GM18868 (cell line): ENCODE data around the gene LTBP1.
A peak's percentile ranks its signal among the peaks of the same experiment; 100 is the strongest.

ENCODE experiments used
- ATAC-seq: cut with Tn5 transposase; IDR thresholded peaks from one replicate; pipeline ENCODE4 v1.9.1; 2021; ENCODE audit warnings: mild to moderate bottlenecking, moderate library complexity; ENCODE audit not compliant: unreplicated experiment

LTBP1 gene

DNA sequence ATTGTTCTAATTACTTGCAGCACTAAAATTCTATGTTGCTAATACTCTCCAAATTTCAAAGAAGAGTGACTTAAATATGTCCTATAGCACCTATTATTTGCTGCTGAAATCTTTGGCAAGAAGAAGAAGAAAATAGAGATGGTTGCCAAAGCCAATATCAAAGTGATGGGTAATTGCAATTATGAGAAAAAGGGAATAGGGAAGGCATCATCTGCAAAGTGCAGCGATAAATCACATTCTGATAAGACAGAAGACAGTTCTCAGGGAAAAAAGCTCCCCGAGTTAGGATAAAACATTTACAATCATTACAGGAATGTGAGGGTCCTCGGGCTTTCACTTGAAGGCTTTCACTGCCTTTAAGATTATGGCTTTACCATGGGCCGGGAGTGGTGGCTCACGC is 457.6 kb downstream of the LTBP1 start:
- no peak for ATAC-seq

DNA sequence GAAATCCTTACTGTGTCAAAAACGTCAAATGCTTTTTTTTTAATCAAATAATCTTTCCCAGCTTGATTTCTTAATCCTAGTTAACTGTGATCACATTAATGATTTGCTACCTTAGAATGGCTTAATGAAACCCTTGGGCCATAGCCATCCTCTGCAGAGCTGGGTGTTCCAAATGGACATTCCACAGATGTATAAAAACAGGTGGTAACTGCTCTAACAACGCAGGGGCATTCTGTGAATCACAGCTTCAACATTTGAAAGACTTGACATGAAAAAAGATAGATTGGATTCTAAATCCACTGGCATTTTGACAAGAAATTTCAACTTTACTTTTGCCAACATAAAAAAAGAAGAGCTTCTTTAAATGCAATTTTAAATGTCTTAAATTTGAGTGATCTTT is 459.9 kb downstream of the LTBP1 start:
- ATAC-seq: no peak

DNA sequence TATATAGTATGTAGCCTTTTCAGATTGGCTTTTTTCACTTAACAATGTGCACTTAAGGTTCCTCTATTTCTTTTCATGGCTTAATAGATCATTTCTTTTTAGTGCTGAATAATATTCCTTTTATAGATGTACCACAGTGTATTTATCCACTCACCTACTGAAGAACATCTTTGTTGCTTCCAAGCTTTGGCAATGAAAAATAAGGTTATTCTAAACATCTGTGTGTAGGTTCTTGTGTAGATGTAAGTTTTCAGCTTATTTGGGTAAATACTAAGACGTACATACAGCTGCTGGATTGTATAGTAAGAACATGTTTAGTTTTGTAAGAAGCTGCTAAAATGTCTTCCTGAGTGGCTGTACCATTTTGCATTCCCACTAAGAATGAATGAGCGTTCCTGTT is 461.4 kb downstream of the LTBP1 start:
- ATAC-seq: no peak

DNA sequence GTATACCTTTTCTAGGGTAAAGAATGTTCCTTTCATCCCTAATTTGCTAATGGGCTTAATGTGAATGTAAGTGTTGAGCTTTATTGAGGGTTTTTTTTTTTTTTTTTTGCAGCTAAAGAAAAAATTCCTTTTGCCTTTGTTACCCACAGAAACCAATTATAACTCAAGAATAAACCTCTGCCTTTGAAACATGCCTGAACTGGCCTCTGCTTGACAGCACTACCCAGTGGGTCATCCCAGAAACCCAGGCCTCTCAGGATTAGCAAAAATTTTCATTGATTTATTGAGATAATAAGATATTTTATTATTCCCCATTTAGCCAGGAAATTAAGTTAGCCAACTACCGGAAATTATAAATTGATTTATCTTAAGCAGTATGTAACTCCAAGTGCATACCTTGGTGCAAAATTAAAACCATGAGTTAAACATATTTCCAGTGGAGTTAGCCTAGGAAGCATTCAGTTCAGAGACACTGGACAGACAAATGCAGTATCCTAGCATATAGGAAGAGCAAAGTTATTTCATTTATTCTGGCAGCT is 462.7 kb downstream of the LTBP1 start:
- ATAC-seq: no peak

DNA sequence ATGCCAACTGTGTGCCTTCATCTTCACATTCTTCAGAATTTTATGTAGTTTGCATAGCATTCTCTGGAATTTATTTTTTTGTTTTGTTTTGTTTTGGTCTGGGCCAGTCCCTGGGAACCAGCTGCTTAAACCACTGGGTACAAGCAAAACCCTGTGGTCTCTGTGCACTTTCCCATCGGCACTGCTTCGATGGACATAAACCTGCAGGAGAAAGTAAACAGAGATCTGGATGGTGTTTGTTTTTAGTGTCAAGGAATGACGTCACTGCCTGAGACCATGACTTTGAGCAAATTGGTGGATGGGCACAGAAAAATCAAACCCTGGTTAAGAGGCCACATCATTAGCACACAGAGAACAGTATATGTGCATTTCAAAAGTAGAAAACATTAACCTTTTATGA is 465.0 kb downstream of the LTBP1 start:
- ATAC-seq: no peak

DNA sequence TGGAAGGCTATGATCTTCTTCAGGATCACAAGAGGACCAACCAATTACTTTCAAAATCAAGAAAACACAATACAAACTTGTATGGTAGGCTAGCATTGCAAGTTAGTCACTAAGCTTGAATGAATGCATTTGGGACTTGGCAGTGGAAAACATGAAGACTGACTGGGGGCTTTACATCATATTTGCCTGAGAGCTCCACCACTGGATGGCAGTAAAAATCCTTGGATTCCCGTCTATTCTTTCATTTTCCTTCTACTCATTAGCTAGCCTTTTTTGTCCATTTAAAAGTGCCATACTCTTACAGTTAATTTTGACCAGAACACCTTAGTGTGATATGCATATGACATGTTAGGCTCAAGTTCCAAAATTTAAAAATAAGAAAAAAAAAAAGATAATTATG is 466.2 kb downstream of the LTBP1 start:
- no peak for ATAC-seq

DNA sequence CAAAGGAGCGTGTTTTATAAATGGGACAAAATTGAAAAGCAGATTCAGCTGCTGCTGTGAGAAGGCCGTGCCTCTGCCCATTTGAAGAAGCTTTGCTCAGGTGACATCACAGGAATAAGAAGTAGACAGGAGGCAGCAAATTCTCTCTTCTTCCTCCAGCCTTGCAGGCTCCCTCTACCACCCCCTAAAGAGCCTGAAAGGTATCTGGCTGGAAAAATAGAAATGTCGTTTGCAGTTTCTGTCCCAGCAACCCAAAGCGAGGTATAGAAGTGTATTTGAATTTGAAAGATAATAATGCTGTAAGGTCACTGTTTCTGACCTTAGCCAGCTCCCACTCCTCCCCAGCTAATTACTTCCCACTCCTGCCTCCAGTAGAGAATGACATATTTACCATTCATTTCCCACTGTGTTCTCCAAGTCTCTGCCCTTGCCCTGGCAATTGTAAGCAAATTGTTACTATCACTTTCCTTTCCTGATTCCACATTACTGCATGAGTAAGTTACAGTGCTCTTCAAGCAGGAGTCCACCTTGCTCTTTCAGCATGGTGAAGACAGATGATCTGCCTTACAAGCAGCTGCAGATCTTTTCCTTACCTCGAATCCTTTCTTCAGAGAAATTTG is 472.9 kb downstream of the LTBP1 start:
- no peak for ATAC-seq

DNA sequence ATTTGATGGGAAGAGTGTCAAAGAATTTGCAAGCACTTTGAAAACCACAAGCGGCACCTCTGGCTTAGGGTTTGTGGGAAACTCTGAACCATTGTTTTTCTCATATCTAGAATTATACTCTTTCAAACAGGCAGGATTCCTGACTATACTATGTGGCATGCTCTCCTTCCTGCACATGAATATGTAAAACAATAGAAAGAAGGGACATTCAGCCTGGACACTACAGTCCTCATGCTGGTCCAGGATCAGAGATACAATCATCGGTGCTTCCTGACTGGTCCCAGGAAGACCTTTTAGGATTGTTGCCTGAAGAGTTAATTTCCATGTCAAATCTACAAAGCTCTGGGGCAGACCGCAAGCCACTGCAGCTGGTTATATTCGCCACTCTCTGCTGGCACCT is 474.0 kb downstream of the LTBP1 start:
- no peak for ATAC-seq

DNA sequence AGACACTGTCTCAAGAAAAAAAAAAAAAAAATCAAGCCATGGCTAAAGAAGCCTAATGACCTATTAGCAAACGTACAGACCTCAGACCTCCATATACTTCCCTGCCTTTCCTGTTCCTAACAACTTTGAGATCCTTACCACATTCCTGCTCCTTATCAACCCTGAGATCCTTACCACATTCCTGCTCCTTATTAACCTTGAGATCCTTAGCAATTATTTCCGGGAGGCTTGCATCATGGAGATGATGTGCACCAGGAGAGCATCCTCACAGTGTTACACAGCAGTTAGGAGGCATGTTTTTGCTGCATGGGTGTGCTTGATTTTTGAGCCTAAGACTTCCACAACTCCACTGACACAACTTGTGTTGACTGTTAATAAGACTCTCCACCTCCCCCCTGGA is 475.1 kb downstream of the LTBP1 start:
- ATAC-seq: no peak

DNA sequence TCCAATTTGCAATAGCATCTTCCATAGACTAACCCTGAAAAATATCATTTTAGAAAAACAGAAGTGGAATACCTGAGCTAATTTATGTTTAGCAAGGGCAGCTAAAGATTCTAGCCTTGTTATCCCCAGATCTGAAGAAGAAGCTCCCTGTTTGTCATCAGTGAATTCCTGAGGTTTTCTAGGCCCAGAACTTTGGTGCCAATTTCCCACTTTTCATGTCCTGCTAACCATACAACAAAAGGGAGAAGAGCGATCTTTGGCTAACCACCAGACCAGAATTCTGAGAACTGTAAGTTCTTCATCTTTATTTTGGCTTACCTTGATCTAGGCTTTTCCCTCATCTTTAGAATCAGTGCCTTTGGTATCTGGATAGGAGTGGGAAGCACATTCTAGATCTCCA is 478.4 kb downstream of the LTBP1 start:
- no peak for ATAC-seq

DNA sequence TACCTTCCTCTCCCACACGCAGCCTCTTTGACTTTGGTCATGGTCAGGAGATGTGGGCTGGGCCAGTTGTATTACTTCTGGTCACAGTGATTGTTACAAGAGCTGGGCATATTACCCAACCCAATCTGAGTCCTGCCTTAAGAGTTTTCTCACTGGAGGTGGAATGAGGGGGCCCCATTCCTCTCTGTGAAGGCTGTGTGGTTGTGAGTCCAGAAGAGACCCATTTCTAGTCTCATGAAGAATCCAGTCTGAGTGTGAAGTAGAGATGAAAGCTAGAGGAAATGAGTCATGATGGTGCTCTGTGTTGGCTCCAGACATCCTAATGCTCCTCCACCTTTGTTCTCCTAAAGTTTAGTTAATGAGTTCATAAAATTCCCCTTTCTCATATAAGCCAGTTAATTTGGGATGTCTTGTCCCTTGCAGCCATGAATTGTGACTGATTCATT is 478.9 kb downstream of the LTBP1 start:
- no peak for ATAC-seq

DNA sequence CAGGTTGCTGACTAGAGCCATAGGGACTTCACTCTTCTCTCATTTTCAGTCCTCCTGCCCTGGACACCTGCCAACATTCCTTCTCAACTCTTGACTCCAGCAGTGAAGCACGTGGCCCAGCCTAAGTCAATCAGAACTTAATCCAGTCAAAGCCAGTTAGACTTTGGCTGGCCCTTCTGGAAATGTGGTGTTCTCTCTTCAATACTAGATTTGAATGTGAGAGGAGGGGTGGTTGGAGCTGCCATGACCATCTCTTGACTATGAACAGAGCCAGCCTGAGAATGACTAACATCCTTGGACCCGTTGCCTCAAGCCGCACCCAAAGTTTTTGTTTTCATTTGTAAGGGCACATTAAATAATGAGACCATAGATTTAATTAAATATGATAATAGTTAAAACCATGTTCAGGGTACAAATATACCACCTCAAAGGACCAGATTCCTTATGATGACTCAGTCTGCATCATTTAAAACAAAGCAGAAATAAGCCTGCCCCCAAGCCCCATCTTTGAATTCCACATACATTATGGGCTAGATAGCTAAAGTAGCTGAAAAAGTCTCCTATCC is 480.0 kb downstream of the LTBP1 start:
- no peak for ATAC-seq

DNA sequence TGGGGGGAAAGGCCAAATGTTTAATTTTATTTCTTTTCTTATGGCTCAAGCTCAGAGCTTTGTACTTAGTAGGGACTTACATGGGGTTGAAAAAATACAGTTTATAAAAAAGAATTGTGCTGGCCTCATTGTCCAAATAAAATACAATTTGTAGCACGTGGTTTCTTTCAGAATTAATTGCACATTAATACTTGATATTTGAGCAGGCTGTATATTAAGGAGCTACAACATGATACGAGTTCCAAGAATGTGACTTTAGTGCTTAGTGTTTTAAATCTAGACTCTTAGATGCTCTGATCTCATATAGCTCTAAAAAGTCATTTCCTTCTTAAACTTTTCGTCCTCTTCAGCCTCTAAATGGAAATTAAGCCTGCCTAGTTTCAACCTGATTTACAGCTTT is 483.3 kb downstream of the LTBP1 start:
- ATAC-seq: no peak

DNA sequence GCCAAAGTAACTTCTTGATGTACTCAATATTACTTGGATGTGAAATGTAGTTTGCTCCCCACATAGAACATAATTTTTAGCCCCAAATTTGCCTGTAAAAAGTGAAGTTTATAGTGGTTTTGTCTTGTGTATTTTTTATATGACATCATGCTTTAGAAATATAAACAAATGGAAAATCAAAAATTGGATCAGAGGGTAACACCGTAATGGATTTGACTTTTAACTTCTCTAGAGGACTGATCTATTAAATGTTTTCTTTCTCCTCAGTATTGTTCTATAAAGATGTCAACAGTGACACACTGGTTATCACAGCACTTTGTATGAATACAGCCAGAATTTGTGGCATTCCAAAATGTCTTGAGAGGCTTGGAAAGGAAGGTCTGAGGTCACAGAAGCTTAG is 484.1 kb downstream of the LTBP1 start:
- ATAC-seq: no peak

DNA sequence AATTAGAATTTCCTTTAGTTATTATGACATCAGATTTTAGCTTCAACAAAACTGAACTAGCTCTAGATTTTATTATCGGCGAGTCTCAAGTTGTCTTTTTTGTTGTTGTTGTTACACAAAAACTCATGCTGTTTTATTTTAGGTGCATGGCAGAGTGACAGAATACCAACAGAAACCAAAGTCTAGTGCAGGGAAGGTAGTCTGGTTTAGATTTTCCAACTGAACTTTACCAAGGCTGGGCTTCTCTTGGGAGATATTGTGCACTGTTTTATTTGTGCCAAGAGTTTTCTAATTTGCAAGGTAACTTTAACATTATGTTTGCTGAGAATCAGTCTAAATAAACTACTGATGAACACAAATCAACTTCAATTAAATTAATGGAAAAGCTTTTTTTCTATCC is 486.1 kb downstream of the LTBP1 start:
- ATAC-seq: no peak

DNA sequence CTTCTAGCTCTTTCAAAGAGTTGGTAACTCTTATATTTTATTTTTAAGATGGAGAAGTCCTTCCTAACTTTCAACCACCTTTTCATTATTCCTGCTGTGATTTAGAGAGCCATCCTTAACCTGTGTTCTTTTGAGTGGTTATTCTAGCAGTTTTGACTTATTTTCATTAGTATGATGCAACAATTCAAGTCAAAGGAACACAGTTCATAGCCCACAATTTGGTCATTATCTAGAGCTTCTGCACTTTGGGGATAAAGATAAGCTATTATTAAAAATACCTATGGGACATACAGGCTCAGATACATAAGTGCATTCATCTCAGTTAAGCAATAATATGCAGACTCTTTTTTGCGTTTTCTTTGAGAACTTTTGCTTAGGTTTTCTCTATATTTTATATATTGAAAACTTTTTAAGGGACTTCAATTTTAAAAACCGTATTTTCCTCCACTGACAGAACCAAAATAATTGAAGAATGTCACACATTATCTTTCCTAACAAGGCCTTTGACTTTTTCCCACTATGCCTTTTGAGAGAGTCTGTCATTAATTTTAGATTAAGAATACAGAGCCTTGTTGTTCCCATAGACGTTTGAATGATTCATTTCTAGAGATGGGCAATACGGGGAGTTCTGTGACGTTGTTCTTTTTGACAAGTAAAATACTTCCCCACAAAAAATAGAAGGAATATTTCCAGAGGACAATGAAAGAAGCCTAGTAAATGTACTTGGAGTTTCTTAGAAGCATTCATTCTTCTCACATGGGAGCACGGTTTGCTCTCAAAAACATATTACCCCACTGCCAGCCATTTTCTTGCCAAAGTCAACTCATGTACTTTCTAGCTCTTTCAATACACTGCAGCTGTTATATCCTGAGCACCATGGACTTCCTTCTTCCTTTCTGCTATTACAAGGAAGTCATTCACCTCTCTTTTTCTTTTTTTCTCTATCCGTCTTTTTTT is 486.8 kb downstream of the LTBP1 start:
- no peak for ATAC-seq

DNA sequence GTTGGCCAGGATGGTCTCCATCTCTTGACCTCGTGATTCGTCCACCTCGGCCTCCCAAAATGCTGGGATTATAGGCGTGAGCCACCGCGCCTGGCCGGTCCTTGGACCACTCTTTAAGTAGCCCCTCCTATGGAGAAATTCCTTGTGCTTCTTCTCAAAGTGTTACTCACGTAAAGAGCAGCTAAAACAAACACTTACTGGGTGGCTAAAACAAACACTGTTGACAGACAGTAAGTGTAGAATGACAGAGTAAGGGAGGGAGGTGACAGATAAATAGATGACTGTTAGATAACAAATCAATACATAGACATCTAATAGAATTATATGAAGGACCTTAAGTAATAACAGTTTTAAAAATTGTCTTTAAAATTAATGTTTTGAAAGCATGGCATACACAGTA is 488.8 kb downstream of the LTBP1 start:
- no peak for ATAC-seq

DNA sequence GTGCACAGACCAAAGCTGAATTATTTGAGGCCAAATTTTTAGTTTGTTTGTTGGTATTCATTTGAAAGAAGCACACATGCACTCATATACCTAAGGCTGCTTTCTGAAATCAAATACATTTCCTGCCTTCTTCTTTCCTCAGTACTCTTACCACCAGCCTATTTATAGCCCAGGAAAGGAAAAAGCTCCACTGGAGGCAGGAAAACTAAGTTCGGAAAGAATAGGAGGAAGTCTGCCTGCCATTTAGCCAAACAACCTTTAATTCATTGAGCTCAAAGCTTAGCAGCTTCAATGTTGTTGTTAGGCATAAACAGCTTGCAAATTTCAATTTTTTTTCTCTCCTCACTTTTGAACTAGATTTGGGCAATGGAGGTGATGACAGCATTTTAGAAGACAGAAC is 489.3 kb downstream of the LTBP1 start:
- no peak for ATAC-seq

DNA sequence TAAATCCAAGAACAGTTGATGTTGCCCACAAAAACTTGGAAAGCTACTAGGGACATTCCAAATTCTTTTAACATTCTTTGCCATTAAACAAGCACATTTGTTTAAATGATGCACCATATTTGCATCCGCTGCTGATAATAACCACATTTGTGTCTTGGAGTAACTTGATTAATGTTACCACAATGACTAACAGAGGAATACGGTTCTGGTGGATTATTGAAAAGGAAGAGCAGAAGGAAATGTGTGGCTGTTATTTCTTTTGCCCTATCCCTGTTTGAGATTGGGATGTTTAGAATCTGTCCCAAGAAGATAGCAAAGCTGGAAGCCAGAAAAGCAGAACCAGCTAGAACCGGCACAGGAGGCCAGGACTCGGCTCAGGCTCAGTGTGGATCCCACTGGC is 490.5 kb downstream of the LTBP1 start:
- ATAC-seq: no peak

DNA sequence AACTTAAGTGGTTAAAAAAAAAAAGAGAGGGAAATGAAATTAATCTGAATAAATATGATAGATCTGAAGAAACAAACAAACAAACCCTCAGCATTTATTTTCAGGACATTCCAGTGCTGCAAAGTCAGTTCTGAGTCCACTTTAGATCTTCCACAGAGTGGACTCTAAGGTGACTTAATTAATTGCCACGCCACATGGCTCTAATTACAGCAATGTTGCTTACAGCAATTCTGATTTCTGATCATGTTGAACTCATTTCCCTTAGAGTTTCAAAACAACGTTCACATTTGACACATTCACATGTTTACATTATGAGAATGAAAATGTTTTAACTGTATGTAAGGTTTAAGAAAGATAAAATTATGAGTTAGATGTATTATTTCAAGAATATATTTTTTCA is 491.1 kb downstream of the LTBP1 start:
- ATAC-seq: no peak

DNA sequence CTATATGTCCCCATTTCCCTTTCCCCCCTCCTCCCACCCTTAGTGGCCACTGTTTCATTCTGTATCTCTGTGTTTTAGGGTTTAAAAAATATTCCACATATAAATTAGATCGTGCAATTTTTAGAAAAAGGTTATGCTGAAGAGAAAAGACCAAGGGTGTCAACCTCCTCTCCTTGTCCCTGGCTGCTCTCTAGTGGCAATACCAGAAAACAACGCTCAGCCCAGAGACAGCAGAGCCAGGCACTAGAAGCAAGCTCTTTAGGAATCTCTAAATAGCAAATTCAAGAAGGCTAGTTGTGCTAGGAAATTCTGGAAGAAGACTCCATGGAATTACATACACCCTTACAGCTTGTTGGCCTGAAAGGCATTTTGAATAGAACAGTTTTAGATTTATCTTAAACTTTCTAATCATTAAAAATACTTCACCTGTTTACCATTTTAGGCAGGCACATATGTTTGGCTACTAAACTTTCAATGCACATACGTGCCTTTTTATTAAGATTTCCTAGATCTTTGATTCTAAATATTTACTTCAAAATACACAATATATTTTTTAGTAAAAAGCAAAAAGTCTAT is 494.6 kb downstream of the LTBP1 start:
- peak; percentile 92 for ATAC-seq
